Islet precursor cell (in vitro differentiated cells): Measurements from ENCODE around the gene TMEM123.
"Not testable (repeated sequence)": the region's sequence is repeated elsewhere in the genome, so short reads cannot be mapped to it uniquely, and the experiment has no call there.

Experiments used
- DNase-seq: peaks from one replicate; pipeline ENCODE4 v3.0.0-alpha.2; 2018

The TMEM123 gene

DNA sequence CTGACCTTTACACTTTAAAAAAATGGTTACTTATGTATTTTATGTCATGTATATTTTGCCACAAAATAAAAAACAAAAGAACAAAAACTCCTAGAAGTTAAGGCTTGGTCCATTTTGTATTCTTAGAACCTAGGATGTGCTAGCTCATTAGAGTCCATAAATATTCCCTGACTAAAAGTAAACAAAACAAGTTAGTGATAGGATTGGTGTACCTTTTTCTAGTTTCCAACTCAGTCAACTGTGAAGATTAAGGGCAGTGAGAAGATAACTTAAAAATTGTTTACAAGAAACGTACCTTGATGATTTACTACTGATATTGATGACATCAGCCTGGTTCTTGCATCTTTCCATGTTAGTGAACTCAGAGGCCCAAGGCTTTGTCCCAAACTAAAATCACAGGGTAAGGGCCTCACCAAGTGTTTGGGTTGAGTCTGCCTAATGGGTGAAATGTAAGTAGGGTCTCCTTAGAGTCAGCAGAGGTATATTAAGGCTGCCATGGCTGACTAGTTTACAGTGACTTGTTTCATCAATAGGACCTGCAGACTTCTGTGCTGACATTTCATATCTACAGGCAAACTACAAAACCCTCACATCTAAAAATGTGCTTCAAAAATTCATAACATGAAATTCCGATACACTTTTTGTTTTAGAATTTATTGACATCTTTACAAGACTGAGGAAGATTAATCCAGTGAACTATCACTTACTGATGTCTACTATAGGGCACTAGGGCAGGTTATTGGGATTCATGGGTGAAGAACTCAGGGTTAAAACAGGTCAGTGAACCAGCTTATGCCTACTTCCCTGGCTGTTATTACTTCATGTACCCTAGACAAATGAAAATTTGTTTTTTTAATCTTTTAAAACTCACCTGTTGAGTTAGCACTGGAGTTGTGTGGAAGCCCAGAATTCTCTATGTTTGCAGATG is 4.4 kb downstream of the TMEM123 start:
- no peak for DNase-seq

- no peak for DNase-seq
Measured at GRCh38 chr11:102447193-102447592, 5.4 kb downstream of the TMEM123 start.

DNA sequence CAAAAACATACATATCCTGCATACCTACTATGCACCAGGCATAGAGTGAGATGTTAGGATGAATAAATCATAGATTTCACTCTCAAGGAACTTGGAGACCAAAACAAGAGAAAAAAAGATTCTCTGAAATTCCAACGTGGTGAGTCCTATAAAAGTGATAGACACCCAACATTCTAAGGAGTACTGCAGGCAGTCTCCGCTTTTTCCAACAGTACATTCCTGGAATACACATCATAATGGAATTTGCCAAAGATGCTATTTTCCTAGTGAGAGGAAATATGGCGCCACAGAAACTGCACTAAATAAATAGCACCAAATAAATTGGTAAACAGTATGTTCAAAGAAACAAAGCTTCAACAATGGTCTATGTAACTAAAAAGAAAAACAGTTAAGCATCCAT is 6.0 kb downstream of the TMEM123 start:
- DNase-seq = no peak

- not testable (repeated sequence) for DNase-seq
Measured at GRCh38 chr11:102444693-102445092, 7.9 kb downstream of the TMEM123 start.

- not testable (repeated sequence) for DNase-seq
Measured at GRCh38 chr11:102444142-102444541, 8.4 kb downstream of the TMEM123 start.

DNA sequence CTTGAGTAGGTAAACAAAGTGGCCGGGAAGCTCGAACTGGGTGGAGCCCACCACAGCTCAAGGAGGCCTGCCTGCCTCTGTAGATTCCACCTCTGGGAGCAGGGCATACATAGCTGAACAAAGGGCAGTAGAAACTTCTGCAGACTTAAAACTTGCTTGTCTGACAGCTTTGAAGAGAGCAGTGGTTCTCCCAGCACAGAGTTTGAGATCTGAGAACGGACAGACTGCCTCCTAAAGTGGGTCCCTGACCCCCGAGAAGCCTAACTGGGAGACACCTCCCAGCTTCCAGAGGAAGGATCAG is 13.6 kb downstream of the TMEM123 start:
- not testable (repeated sequence) for DNase-seq

DNA sequence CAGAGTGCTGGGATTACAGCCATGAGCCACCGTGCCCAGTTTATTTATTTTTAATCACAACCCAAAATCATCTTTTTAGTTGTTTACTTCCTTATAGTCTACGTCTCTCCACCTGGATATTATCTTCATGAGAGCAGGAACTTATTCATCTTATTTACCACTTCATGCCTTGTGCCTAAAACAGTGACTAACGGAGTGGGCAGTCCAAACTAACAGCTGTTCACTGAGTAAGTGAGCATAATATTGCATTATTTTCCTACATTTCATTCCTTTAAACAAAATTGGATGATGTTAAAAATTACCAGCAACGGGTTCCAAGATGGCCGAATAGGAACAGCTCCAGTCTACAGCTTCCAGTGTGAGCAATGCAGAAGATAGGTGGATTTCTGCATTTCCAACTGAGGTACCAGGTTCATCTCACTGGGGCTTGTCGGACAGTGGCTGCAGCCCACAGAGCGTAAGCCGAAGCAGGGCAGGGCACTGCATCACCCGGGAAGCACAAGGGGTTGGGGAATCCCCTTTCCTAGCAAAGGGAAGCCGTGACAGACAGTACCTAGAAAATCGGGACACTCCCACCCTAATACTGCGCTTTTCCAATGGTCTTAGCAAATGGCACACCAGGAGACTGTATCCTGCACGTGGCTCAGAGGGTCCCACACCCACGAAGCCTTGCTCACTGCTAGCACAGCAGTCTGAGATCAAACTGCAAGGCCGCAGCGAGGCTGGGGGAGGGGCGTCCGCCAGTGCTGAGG is 14.1 kb downstream of the TMEM123 start:
- DNase-seq = no peak

- no peak for DNase-seq
Measured at GRCh38 chr11:102437727-102438126, 14.8 kb downstream of the TMEM123 start.

DNA sequence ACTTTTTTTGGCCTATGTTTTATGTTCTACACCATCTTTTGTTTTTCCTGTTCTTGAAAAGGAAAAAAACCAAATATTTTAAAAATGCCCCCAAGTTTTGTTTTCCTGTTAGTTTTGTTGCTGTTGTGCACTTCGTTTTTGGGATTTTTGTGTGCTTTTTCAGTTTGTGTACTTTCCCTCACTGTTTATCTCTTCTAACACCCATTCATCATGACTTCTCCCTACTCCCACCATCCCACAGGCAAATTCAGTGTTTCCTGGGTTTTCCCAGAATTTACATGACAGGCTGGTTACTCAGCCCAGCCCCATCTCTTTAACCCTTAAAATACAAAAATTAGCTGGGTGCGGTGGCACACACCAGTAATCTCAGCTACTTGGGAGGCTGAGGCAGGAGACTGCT is 15.6 kb downstream of the TMEM123 start:
- DNase-seq = no peak

- no peak for DNase-seq
Measured at GRCh38 chr11:102436561-102436960, 16.0 kb downstream of the TMEM123 start.

- DNase-seq = no peak
Measured at GRCh38 chr11:102435688-102436087, 16.9 kb downstream of the TMEM123 start.

DNA sequence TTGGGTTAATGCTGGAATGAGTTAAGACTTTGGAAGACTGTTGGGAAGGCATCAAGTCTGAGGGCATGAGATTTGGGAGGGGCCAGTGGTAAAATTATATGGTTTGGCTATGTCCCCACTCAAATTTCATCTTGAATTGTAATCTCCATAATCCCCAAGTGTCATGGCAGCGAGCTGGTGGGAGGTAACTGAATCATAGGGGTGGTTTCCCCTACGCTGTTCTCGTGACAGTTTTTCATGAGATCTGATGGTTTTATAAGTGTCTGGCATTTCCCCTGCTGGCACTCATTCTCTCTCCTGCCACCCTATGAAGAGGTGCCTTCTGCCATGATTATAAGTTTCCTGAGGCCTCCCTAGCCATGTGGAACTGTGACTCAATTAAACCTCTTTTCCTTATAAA is 19.0 kb downstream of the TMEM123 start:
- not testable (repeated sequence) for DNase-seq

DNA sequence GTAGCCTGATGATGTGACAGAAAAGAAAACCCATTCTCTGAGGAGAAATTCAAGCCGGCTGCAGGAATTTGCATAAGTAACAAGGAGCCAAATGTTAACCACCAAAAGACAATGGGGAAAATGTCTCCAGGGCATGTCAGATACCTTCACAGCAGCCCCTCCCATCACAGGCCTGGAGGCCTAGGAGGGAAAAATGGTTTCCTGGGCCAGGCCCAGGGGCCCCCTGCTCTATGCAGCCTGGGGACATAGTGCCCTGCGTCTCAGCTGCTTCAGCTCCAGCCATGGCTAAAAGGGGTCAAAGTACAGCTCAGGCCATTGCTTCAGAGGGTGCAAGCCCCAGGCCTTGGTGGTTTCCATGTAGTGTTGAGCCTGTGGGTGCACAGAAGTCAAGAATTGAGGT is 20.0 kb downstream of the TMEM123 start:
- DNase-seq = not testable (repeated sequence)

DNA sequence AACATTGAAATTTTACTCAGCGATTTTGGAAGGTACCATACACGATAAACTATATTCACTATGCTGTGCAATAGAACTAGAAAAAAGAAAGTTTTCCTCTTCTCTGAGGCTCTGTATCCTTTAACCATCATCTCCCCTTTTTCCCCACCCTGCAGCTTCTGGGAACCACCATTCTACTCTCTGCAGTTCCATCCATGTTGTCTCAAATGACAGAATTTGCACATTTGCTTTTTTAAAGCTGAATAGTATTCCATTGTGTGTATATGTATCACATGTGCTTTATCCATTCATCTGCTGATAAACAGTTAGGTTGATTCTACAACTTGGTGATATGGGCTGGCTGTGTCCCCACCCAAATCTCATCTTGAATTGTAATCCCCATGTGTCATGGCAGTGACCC is 21.2 kb downstream of the TMEM123 start:
- DNase-seq = no peak

GRCh38 chr11:102430158-102430836 is 22.3 kb downstream of the TMEM123 start:
- no peak for DNase-seq

DNA sequence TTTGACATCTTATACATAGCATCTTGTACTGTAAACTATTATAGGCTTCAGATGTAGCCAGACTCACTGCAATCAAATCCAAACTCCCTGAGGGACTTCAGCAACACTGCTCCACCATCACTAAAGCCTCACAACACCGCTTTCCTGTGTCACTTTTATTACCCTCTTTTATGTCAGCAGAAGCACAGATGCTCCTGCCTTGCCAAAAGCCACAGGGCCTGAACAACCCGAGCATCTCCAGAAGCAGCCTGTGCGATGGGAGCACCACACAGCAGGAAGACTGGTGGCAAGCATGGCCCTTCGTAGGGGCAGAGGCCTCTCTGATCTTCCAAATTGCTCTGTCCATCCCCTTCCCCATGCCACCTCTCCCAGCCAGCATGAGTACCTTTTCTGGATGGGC is 22.9 kb downstream of the TMEM123 start:
- DNase-seq = no peak

GRCh38 chr11:102429226-102429625 is 23.3 kb downstream of the TMEM123 start:
- DNase-seq = no peak

DNA sequence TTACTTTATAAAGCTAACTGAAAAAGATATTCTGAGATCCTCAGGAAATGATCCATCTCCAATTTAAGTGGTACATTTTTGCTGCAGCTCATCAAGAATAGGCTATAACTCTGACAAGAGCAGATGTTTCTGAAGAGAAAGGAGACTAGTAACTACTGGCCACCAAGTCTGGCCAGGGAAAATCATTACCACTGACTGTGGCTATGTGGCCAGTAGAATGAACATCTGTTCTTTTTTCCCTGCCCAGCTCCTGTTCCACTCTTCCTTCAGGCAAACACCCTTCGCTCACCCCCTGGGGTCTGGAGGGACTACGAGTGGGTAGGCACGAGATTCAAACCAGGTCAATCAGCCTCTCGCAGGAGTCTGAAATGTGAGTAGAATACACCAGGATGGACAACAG is 23.9 kb downstream of the TMEM123 start:
- DNase-seq = no peak

DNA sequence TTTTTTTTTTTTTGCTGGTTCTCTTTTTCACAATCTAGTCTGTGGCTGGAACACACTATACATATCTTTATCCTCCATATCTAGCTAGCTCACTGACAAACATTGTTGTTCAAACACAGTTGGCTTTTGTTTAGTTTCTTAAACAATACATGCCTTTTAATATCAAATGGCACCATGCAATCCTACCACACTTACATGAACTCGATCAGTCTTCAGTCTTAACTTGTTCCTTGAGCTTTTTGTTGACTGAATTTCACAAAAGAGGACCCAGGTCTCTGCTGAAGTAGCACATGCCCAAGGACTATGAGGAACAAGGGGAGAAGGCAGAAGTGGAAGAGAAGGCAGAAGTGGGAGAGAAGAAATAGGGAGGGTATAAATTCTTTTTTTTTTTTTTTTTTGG is 25.5 kb downstream of the TMEM123 start:
- DNase-seq = no peak

DNA sequence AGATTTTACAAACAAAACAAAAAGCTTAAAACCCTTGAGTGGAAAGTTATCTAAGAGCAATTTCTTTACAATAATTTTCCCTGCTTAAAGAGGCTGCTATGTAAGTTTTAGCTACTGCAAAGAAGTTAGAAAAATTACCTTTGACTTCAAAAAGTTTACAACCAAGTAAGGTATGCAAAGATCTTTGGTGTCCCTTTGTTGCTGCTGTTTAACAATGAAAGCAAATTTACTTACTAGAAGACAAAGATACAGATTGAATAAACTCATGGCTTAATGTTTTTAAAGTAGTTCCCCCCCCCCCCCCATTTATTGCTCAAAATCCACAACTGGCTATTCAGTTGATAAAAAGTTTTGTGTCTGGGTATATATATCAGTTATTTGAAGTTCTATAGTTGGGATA is 26.0 kb downstream of the TMEM123 start:
- no peak for DNase-seq

DNA sequence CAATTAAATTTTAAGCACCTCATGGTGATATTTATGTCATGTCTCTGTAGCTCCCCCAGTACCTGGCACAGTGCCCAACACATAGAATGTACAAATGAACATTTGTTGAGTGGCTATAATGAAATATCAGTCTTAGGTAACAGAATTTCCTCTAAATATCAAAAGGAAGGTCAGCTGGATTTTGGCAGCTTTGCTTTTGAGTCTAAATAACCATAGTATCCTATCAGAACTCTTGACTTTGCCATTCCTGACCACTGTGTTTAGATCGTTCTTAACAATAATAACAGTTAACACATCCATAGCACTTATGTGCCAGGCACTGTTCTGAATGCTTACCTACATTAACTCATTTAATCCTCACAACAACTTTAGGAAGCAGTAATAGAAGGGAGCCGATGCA is 26.6 kb downstream of the TMEM123 start:
- no peak for DNase-seq

DNA sequence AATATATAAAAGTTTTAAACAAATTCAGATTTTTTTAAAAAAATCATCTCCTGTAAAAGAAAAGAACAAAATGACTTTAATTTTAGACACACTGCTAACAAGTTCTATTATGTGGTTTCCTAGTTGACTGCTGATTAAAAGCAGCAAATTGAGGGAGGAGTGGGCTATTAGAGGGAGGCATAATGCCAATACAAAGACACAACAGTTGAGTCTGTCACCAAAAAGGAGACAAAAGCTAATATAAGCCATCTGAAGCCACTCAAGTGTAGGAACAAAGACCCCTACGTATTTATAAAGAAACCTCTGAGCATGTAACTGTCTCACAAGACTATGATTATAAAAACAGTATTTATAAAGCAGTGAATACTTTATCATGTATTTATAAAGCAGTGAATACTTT is 28.6 kb downstream of the TMEM123 start:
- DNase-seq = no peak

DNA sequence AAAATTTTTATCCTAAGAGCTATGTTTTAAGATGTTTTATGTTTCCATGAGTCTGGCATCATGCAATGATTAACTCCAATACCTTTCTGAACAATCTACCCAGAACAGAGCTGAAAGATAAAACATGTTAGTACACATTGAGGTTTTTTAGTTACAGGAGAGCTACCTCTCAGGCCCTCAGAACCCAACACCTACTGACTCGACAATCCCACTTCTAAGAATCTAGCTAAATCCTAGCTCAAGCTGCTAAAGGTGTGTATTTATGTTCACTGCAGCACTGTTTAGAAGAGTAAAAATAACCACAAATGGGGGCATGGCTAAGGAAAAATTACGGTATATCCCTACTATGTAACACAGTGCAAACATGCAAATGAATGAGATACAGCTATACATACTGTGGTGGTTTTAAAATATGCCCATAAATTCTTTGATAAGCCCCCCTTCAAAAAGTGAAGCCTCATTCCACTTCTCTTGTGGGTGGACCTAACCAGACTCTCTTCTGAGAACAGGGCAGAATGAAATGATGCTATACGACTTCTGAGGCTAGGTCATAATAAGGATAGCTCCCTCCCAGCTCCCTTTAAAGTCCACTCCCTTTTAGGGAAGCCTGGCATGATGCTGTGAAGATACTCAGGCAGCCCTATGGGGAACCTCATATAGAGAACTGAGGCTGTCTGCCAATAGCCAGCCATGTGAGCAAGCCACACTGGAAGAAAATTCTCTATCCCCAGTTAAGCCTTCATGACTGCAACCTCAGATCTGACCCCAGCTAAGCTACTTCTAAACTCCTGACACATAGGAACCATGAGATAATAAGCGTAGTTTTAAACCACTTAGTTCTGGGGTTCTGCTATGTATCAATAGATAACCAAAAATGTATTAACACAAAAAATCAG is 29.5 kb downstream of the TMEM123 start:
- DNase-seq = no peak
